Gastroesophageal sphincter (tissue), 2 donors: ENCODE data around the gene MAIP1.

Source experiments
- EP300 ChIP-seq: sonication (generic); formaldehyde crosslinking; IDR thresholded peaks from one replicate; pipeline ENCODE4 v1.6.1; 2017; ENCODE audit warnings: antibody characterized with exemption, mild to moderate bottlenecking
- POLR2A ChIP-seq, 2 donors: fragments of 450-650 bp; IDR thresholded peaks; one replicate each; pipeline ENCODE4 v1.6.1; 2017; ENCODE audit warnings: antibody characterized with exemption in 2 of 2, mild to moderate bottlenecking in 2 of 2, moderate library complexity in 1 of 2
- POLR2AphosphoS5 ChIP-seq: sonication (generic); formaldehyde crosslinking; IDR thresholded peaks from one replicate; pipeline ENCODE4 v1.6.1; 2017; ENCODE audit warnings: antibody characterized with exemption

DNA sequence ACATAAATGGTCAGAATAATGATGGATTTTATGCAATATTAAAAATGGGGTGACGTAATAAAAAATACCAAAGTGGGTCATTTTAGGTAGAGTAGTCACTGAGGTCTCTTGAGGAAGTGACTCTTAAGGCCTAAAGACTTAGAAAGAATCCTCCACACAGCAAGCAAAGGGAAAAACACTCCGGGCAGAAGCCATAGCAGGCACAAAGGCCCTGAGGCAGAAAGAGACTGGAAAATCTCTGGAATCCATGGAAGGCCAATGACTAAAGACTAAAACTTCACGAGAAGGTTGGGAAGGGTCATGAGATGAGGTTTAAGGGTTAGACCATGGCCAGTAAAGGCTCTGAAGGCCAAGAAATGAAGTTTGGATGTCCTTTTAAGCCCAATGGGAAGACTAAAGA, 36.9 kb downstream of the MAIP1 start:
- TF ChIP-seq POLR2AphosphoS5: no peak
- no peak for TF ChIP-seq EP300
- TF ChIP-seq POLR2A (IDR thresholded peaks at IDR 0.05): no peak
